DMS53 (cell line): ENCODE results near the gene BMP2K.
A peak's percentile ranks its signal among the peaks of the same experiment; 100 is the strongest.
"Not testable (repeated sequence)": the region's sequence is repeated elsewhere in the genome, so short reads cannot be mapped to it uniquely, and the experiment has no call there.

Experiments used
- DNase-seq: peaks from one replicate; lab custom pipeline; 2025; lab: John Stamatoyannopoulos, UW

Gene BMP2K

GRCh38 chr4:78795594-78796416, 19.7 kb downstream of the BMP2K start:
- DNase-seq, result not testable (repeated sequence)

- no peak for DNase-seq
Measured at GRCh38 chr4:78796526-78796925, 20.4 kb downstream of the BMP2K start.

GRCh38 chr4:78797777-78798284, 21.7 kb downstream of the BMP2K start:
- DNase-seq, result no peak

GRCh38 chr4:78799551-78800495, 23.7 kb downstream of the BMP2K start:
- DNase-seq, result peak; percentile 62

GRCh38 chr4:78800965-78801364, 24.8 kb downstream of the BMP2K start:
- no peak for DNase-seq

- DNase-seq, result no peak
Measured at GRCh38 chr4:78803983-78804382, 27.8 kb downstream of the BMP2K start.

- DNase-seq, result no peak
Measured at GRCh38 chr4:78806943-78807460, 30.9 kb downstream of the BMP2K start.

- no peak for DNase-seq
Measured at GRCh38 chr4:78809295-78809694, 33.1 kb downstream of the BMP2K start.

- no peak for DNase-seq
Measured at GRCh38 chr4:78809928-78810835, 34.0 kb downstream of the BMP2K start.

GRCh38 chr4:78811034-78811433, 34.9 kb downstream of the BMP2K start:
- DNase-seq, result no peak

- no peak for DNase-seq
Measured at GRCh38 chr4:78818530-78819079, 42.5 kb downstream of the BMP2K start.

GRCh38 chr4:78824001-78824400, 47.9 kb downstream of the BMP2K start:
- no peak for DNase-seq

- no peak for DNase-seq
Measured at GRCh38 chr4:78827191-78827590, 51.0 kb downstream of the BMP2K start.

GRCh38 chr4:78829296-78829695, 53.1 kb downstream of the BMP2K start:
- no peak for DNase-seq

GRCh38 chr4:78839676-78840075, 63.5 kb downstream of the BMP2K start:
- not testable (repeated sequence) for DNase-seq

GRCh38 chr4:78840286-78840685, 64.1 kb downstream of the BMP2K start:
- DNase-seq, result not testable (repeated sequence)

- no peak for DNase-seq
Measured at GRCh38 chr4:78845472-78845871, 69.3 kb downstream of the BMP2K start.

- no peak for DNase-seq
Measured at GRCh38 chr4:78846258-78846657, 70.1 kb downstream of the BMP2K start.

GRCh38 chr4:78862314-78862737, 86.2 kb downstream of the BMP2K start:
- DNase-seq, result peak; percentile 55

GRCh38 chr4:78863254-78863869, 87.2 kb downstream of the BMP2K start:
- DNase-seq, result no peak

- DNase-seq, result peak; percentile 2
Measured at GRCh38 chr4:78863991-78864390, 87.8 kb downstream of the BMP2K start.
